K562 (cell line): ENCODE results near the gene TMTC2. TPM values are rescaled to one million over a fixed set of nuclear protein-coding genes. Genes with fewer than 3 reads are reported as not detected.

Experiments
- ATAC-seq: fragments of 200-7000 bp; cut with Tn5 transposase; 3 replicates; pipeline ENCODE4 v1.9.1; 2020; ENCODE audit warnings: moderate library complexity
- BruUV-seq: library from RNA; stranded (reverse); fragments of 400-500 nt; replicated peaks from 2 replicates; lab custom pipeline; 2021; lab: Mats Ljungman, UMichigan
- CTCF ChIA-PET: fragments of 300-600 bp; formaldehyde crosslinking; extraction: SDS; loops from one replicate; lab custom pipeline; 2021; ENCODE audit warnings: low intra/inter-chr PET ratio; lab: Yijun Ruan, JAX
- POLR2A ChIA-PET: fragments of 300-600, 350-650 bp; sonication (Branson Sonifier 250); formaldehyde crosslinking; extraction: SDS; loops from one replicate; lab custom pipeline; 2021; ENCODE audit warnings: antibody characterized with exemption, inconsistent platforms; lab: Yijun Ruan, JAX
- DNase-seq, 4 experiments: peaks; one replicate each; pipeline versions ENCODE4 v3.0.0 to v3.0.0-alpha.2; 2011 to 2018; ENCODE audit warnings: low spot score in 3 of 4, mixed read lengths in 3 of 4; ENCODE audit errors: extremely low read depth in 1 of 4
- FAIRE-seq: peaks from 2 replicates; lab custom pipeline; 2011; peaks lifted over from hg19 to GRCh38; lab: Jason Lieb, UNC
- H2AFZ ChIP-seq: 2 replicates; pipeline ENCODE4 v1.6.0; 2011; ENCODE audit warnings: low read depth, low read length, control low read depth, inconsistent platforms
- H3K27ac ChIP-seq: fragments of 200-600 bp; 3 replicates; pipeline ENCODE4 v1.8.0; 2011; ENCODE audit warnings: low read depth, mild to moderate bottlenecking, control low read depth, inconsistent platforms, low read length, moderate library complexity, mixed read lengths; ENCODE audit errors: extremely low read depth
- H3K27me3 ChIP-seq, 2 experiments: fragments of 300-600 bp in 1 of 2; 2 replicates in 1 of 2; 3 replicates in 1 of 2; pipeline versions ENCODE4 v1.6.0 to v1.8.0; 2011; ENCODE audit warnings: inconsistent platforms in 2 of 2, low read length in 2 of 2, mild to moderate bottlenecking in 1 of 2, mixed read lengths in 1 of 2, moderate library complexity in 1 of 2; ENCODE audit not compliant: control insufficient read depth in 2 of 2, insufficient read depth in 2 of 2
- H3K36me3 ChIP-seq: fragments of 300-600 bp; 3 replicates; pipeline ENCODE4 v1.8.0; 2011; ENCODE audit warnings: mild to moderate bottlenecking, low read length, inconsistent platforms; ENCODE audit not compliant: control insufficient read depth, insufficient read depth
- H3K4me1 ChIP-seq, 2 experiments: fragments of 200-600 bp in 1 of 2; replicated peaks in 1 of 2; 2 replicates in 1 of 2; 3 replicates in 1 of 2; pipeline versions ENCODE4 v1.5.1 to v1.8.0; 2011; ENCODE audit warnings: inconsistent platforms in 2 of 2, low read length in 2 of 2, mild to moderate bottlenecking in 1 of 2, mixed read lengths in 1 of 2, moderate library complexity in 1 of 2; ENCODE audit not compliant: control insufficient read depth in 2 of 2, insufficient read depth in 2 of 2
- H3K4me2 ChIP-seq: 2 replicates; pipeline ENCODE4 v1.6.1; 2011; ENCODE audit warnings: low read length, control low read depth, inconsistent platforms, mixed read lengths; ENCODE audit not compliant: insufficient read depth
- H3K4me3 ChIP-seq: fragments of 200-600 bp; sonication (generic), shearing (Covaris generic); 2 replicates; pipeline ENCODE4 v1.5.1; 2016; ENCODE audit warnings: control low read depth, inconsistent platforms
- H3K79me2 ChIP-seq: fragments of 200-600 bp; 3 replicates; pipeline ENCODE4 v1.8.0; 2011; ENCODE audit warnings: low read length, inconsistent platforms; ENCODE audit not compliant: control insufficient read depth, insufficient read depth
- H3K9ac ChIP-seq, 2 experiments: 2 replicates each; pipeline versions ENCODE4 v1.6.0 to v1.6.1; 2011; ENCODE audit warnings: low read depth in 2 of 2, low read length in 2 of 2, control low read depth in 1 of 2, inconsistent platforms in 1 of 2, mild to moderate bottlenecking in 1 of 2, mixed read lengths in 1 of 2; ENCODE audit not compliant: insufficient read depth in 1 of 2
- H3K9me1 ChIP-seq: one replicate; pipeline ENCODE4 v1.6.0; 2011; ENCODE audit warnings: inconsistent platforms, mild to moderate bottlenecking, low read length, moderate library complexity; ENCODE audit not compliant: control insufficient read depth, insufficient read depth
- H3K9me3 ChIP-seq: replicated peaks from 2 replicates; pipeline ENCODE4 v1.5.1; 2011; ENCODE audit warnings: low read depth, low read length, inconsistent platforms; ENCODE audit not compliant: control insufficient read depth, insufficient read depth
- H4K20me1 ChIP-seq: replicated peaks from 2 replicates; pipeline ENCODE4 v1.6.1; 2011; ENCODE audit warnings: low read length, inconsistent platforms, mixed read lengths; ENCODE audit not compliant: control insufficient read depth, insufficient read depth
- EP400 ChIP-seq: fragments of 450-650 bp; IDR thresholded peaks from 2 replicates; pipeline ENCODE4 v1.6.1; 2017; ENCODE audit warnings: antibody characterized with exemption, mild to moderate bottlenecking, moderate library complexity
- RHOXF2B ChIP-seq: fragments of 250-450 bp; sonication (Bioruptor Pico); conservative IDR thresholded peaks from 2 replicates; pipeline ENCODE4 v1.5.1; 2021
- ZEB2 ChIP-seq: fragments of 450-650 bp; IDR thresholded peaks from 2 replicates; pipeline ENCODE4 v1.6.1; 2016
- ZNF140 ChIP-seq: fragments of 250-450 bp; sonication (Bioruptor Pico); IDR thresholded peaks from 2 replicates; pipeline ENCODE4 v1.8.0; 2021; ENCODE audit warnings: moderate library complexity, mild to moderate bottlenecking, inconsistent platforms
- ZNF197 ChIP-seq: fragments of 200-800 bp; sonication (Bioruptor generic); IDR thresholded peaks from 2 replicates; pipeline ENCODE4 v1.6.1; 2016; ENCODE audit warnings: low read depth, missing genetic modification characterization, missing compliant biosample characterization
- ZNF384 ChIP-seq: IDR thresholded peaks from 2 replicates; pipeline ENCODE4 v1.6.1; 2012; ENCODE audit warnings: low read depth, low read length, improper control_type of control experiment
- ZNF699 ChIP-seq: fragments of 250-450 bp; sonication (Bioruptor Pico); IDR thresholded peaks from 2 replicates; pipeline ENCODE4 v1.8.0; 2021; ENCODE audit warnings: mild to moderate bottlenecking, moderate library complexity; ENCODE audit not compliant: insufficient replicate concordance
- ZNF778 ChIP-seq: fragments of 450-650 bp; formaldehyde crosslinking; IDR thresholded peaks from 2 replicates; pipeline ENCODE4 v1.4.0; 2020; ENCODE audit warnings: mild to moderate bottlenecking, moderate library complexity
- WGBS: fragments of 100-300 bp; shearing (Covaris generic); methylation state at CpG from one replicate; pipeline ENCODE4 v1.1.6; 2016; ENCODE audit warnings: low coverage, mixed read lengths; ENCODE audit not compliant: insufficient coverage; ENCODE audit errors: missing lambda C conversion rate; 5-methylcytosine and 5-hydroxymethylcytosine counted together
- in situ Hi-C: fragments of 300-500 bp; cut with MboI; formaldehyde crosslinking; loops from 4 replicates; pipeline ENCODE4 v1.15.0; 2018; ENCODE audit warnings: inconsistent platforms, mixed read lengths
- intact Hi-C: fragments of 100-400 bp; cut with micrococcal nuclease; formaldehyde crosslinking; loops from 2 replicates; pipeline ENCODE4 v1.14.2; 2022
- polyA plus RNA-seq, 8 experiments: library from polyadenylated mRNA; depleted of rRNA in 4 of 8; stranded (reverse) in 5 of 8; unstranded in 3 of 8; fragments of >200 nt; fragmentation: Nextera tagmentation in 2 of 8; fragmentation: Illumina TruSeq in 1 of 8; extraction: Ambion mirVana in 2 of 8; extraction: Trizol in 1 of 8; gene quantifications; 2 replicates each; pipeline versions ENCODE4 v1.2.1 to v1.2.3, GENCODE V29; 2011 to 2014; ENCODE audit warnings: inconsistent platforms in 1 of 8, missing spikeins in 1 of 8
- total RNA-seq, 7 experiments: library from RNA; depleted of rRNA in 6 of 7; stranded (reverse); fragments of >200 nt in 6 of 7; fragmentation: Illumina TruSeq in 2 of 7; extraction: Trizol in 2 of 7; gene quantifications; 2 replicates each; pipeline versions ENCODE4 v1.2.1 to v1.2.3, GENCODE V29; 2011 to 2021; ENCODE audit warnings: low replicate concordance in 1 of 7
- TF ChIP-seq, protein P1 (sequence below): sonication (generic); formaldehyde crosslinking; IDR thresholded peaks from 2 replicates; pipeline ENCODE4 v1.4.0; 2020; ENCODE audit warnings: mild to moderate bottlenecking, missing genetic modification reagents

The TMTC2 gene
- total and polyA plus RNA-seq, 9 of the 15 experiments (the other 6 are each of a cell fraction or from before 2014, with no cell fraction given), result 0.29 to 1.1 (median 0.55) TPM

DNA sequence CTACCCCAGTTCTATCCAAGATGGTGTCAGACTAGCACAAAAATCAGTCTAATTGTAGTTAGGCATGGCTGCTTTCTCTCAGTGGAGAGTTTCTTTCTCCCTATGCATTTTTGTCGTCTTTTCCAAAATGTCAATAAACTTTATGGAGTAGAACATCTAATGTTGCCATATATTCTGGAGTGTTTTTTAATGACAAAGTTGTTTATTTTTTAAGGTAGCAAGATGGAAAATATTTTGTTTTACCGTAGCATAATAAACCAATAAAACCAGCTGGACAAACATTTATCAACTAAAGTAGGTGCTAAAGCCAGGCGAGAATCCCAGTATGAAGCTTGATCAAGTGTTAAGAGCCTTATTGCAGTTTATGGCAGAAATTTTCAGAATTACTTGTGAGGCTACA lies 146.3 kb downstream of the TMTC2 start:
- H3K27me3 ChIP-seq, result no peaks in the 10 kb centered on the region
- no peaks in the 10 kb centered on the region for H4K20me1 ChIP-seq
- FAIRE-seq, result no peak
- no peak overlapping the region for H3K9ac ChIP-seq
- CTCF ChIA-PET, result no interaction called here
- H3K9me1 ChIP-seq, result no peaks in the 10 kb centered on the region
- no peak overlapping the region for H2AFZ ChIP-seq
- no peak overlapping the region for H3K4me2 ChIP-seq
- no peaks in the 10 kb centered on the region for H3K9me3 ChIP-seq
- intact Hi-C loops, result no loop called here
- no peaks in the 10 kb centered on the region for H3K36me3 ChIP-seq
- H3K4me1 ChIP-seq, result no peaks in the 10 kb centered on the region
- no TSS peak for BruUV-seq
- no peak for ATAC-seq
- WGBS, result 2% methylated on average over 3 of the region's 3 CpGs
- no peak overlapping the region for H3K4me3 ChIP-seq
- no peak for DNase-seq
- TF ChIP-seq ZNF699, result no peak
- TF ChIP-seq ZNF778 (CRISPR knock-in tag), result no peak
- no peak for TF ChIP-seq ZEB2
- TF ChIP-seq, protein P1, sequence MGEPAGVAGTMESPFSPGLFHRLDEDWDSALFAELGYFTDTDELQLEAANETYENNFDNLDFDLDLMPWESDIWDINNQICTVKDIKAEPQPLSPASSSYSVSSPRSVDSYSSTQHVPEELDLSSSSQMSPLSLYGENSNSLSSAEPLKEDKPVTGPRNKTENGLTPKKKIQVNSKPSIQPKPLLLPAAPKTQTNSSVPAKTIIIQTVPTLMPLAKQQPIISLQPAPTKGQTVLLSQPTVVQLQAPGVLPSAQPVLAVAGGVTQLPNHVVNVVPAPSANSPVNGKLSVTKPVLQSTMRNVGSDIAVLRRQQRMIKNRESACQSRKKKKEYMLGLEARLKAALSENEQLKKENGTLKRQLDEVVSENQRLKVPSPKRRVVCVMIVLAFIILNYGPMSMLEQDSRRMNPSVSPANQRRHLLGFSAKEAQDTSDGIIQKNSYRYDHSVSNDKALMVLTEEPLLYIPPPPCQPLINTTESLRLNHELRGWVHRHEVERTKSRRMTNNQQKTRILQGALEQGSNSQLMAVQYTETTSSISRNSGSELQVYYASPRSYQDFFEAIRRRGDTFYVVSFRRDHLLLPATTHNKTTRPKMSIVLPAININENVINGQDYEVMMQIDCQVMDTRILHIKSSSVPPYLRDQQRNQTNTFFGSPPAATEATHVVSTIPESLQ (CRISPR knock-in tag), result no peak
- TF ChIP-seq EP400, result no peak
- TF ChIP-seq ZNF140 (CRISPR knock-in tag), result no peak
- no peak for TF ChIP-seq ZNF197
- no peak for TF ChIP-seq RHOXF2B (CRISPR knock-in tag)
- no peak for TF ChIP-seq ZNF384
- POLR2A ChIA-PET, result no interaction called here
- H3K27ac ChIP-seq, result no peak overlapping the region
- in situ Hi-C loops, result no loop called here
- H3K79me2 ChIP-seq, result no peaks in the 10 kb centered on the region
